ENCODE results near the gene SH3RF1.

The SH3RF1 gene

GRCh38 chr4:169246279-169246678 is 24.5 kb downstream of the SH3RF1 start:
- Histone ChIP-seq H3K27ac (ENCODE audit: insufficient read depth in 1 of 2, low read depth in 1 of 2, low read length in 2 of 2, poor library complexity in 1 of 2, severe bottlenecking in 2 of 2) (no peak overlapping the region), H3K27me3 (replicated peaks in 2 of 5; ENCODE audit: control insufficient read depth in 4 of 5, insufficient read depth in 5 of 5, low read length in 4 of 5) (no peaks in the 10 kb centered on the region), H3K4me3 (ENCODE audit: control insufficient read depth in 1 of 7, extremely low read depth in 1 of 7, insufficient read depth in 4 of 7, low read depth in 2 of 7, low read length in 6 of 7) (no peak overlapping the region), H3K4me1 (ENCODE audit: control extremely low read depth in 1 of 4, control insufficient read depth in 4 of 4, insufficient read depth in 4 of 4, low read length in 3 of 4) (peaks cover 12 to 29% (median 20%) of the 10 kb centered on the region in 4 experiments), H3K36me3 (ENCODE audit: control insufficient read depth in 4 of 4, insufficient read depth in 4 of 4, low read length in 3 of 4) (peaks cover 0 to 2% (median 0%) of the 10 kb centered on the region in 4 experiments), H3K9me3 (ENCODE audit: control extremely low read depth in 1 of 5, control insufficient read depth in 4 of 5, insufficient read depth in 2 of 5, low read depth in 1 of 5, low read length in 4 of 5) (peaks cover 0 to 3% (median 0%) of the 10 kb centered on the region in 5 experiments)
- no peak for DNase-seq
- 83% methylated on average over 1 of the region's 3 CpGs for WGBS (ENCODE audit: insufficient coverage)
- ChIA-PET POLR2A (interaction anchor here (0.6 kb wide), 1 partner anchor 16 kb away, joined by 5 read pairs; no protein-coding TSS in a partner anchor), CTCF (interaction anchor here (0.9 to 1.0 kb wide), 2 partner anchors 13 to 19 kb away, joined by 3 to 4 read pairs; no protein-coding TSS in a partner anchor)

DNA sequence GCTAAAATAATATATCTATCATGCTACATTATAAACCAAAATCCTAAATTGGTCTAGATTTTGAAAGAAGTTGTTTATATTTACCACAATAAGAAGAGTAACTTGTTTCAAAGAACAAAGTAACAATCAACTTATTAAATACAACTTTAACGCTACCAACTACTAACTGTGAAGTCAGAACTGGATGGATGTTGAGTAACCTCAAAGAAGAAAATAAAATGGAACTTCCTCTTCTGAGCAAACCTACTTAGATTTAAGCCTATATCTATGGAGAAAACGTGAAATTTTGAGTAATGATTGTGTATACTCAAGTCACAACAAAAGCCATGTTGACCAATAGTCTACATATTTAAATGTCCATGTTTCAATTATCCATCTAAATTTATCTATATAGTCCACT is 25.7 kb downstream of the SH3RF1 start:
- POLR2A ChIA-PET = no interaction called here
- WGBS (ENCODE audit: insufficient coverage) = no CpG with 5 or more reads among the region's 2 CpGs

GRCh38 chr4:169243825-169244609 is 26.7 kb downstream of the SH3RF1 start:
- Histone ChIP-seq H3K9me3 (ENCODE audit: control extremely low read depth in 1 of 5, control insufficient read depth in 4 of 5, insufficient read depth in 2 of 5, low read depth in 1 of 5, low read length in 4 of 5) (peaks cover 0 to 3% (median 0%) of the 10 kb centered on the region in 5 experiments), H3K4me1 (ENCODE audit: control extremely low read depth in 1 of 4, control insufficient read depth in 4 of 4, insufficient read depth in 4 of 4, low read length in 3 of 4) (peaks cover 6 to 17% (median 11%) of the 10 kb centered on the region in 4 experiments), H3K27me3 (replicated peaks in 2 of 5; ENCODE audit: control insufficient read depth in 4 of 5, insufficient read depth in 5 of 5, low read length in 4 of 5) (no peaks in the 10 kb centered on the region), H3K36me3 (ENCODE audit: control insufficient read depth in 4 of 4, insufficient read depth in 4 of 4, low read length in 3 of 4) (peaks cover 0 to 2% (median 0%) of the 10 kb centered on the region in 4 experiments), H3K27ac (ENCODE audit: insufficient read depth in 1 of 2, low read depth in 1 of 2, low read length in 2 of 2, poor library complexity in 1 of 2, severe bottlenecking in 2 of 2) (no peak overlapping the region), H3K4me3 (ENCODE audit: control insufficient read depth in 1 of 7, extremely low read depth in 1 of 7, insufficient read depth in 4 of 7, low read depth in 2 of 7, low read length in 6 of 7) (peak overlapping the region in 1 of 7 experiments; percentile 18)
- peak in 1 of 3 donors; percentile 36 for DNase-seq
- POLR2A ChIA-PET = interaction anchor here (0.7 kb wide), 1 partner anchor 14 kb away, joined by 5 read pairs; no protein-coding TSS in a partner anchor
- CTCF ChIA-PET = no interaction called here
- WGBS (ENCODE audit: insufficient coverage) = 43% methylated on average over 1 of the region's 2 CpGs

More for the DNA sequence above, 25.7 kb downstream of the SH3RF1 start:
- DNase-seq = peak in 2 of 3 donors; percentile 56 to 70
- peaks cover 0 to 2% (median 0%) of the 10 kb centered on the region in 4 experiments for H3K36me3 ChIP-seq (ENCODE audit: control insufficient read depth in 4 of 4, insufficient read depth in 4 of 4, low read length in 3 of 4)
- no peak overlapping the region for H3K4me3 ChIP-seq (ENCODE audit: control insufficient read depth in 1 of 7, extremely low read depth in 1 of 7, insufficient read depth in 4 of 7, low read depth in 2 of 7, low read length in 6 of 7)
- CTCF ChIA-PET = no interaction called here
- H3K27ac ChIP-seq (ENCODE audit: insufficient read depth in 1 of 2, low read depth in 1 of 2, low read length in 2 of 2, poor library complexity in 1 of 2, severe bottlenecking in 2 of 2) = no peak overlapping the region
- peaks cover 12 to 26% (median 17%) of the 10 kb centered on the region in 4 experiments for H3K4me1 ChIP-seq (ENCODE audit: control extremely low read depth in 1 of 4, control insufficient read depth in 4 of 4, insufficient read depth in 4 of 4, low read length in 3 of 4)
- H3K27me3 ChIP-seq (replicated peaks in 2 of 5; ENCODE audit: control insufficient read depth in 4 of 5, insufficient read depth in 5 of 5, low read length in 4 of 5) = no peaks in the 10 kb centered on the region
- peaks cover 0 to 3% (median 0%) of the 10 kb centered on the region in 5 experiments for H3K9me3 ChIP-seq (ENCODE audit: control extremely low read depth in 1 of 5, control insufficient read depth in 4 of 5, insufficient read depth in 2 of 5, low read depth in 1 of 5, low read length in 4 of 5)

DNA sequence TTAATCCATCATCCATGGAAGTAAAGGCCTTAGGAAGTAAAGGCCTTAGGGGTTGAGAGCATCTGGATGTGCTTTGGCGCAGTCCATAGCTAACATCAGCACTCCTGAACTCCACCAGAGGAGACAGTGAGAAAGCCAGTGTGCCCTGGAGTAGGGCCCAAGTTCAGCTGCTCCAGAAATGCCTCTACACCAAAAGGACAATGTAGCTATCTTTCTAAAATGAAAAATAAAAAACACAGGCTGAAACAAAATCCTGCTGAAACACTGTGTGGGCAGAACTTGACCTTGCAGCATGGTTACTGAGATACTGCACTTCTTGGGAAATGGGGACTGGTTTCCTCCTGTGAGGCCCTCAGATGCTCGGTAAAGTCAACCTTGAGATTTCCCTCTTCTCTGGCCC is 29.3 kb downstream of the SH3RF1 start:
- Histone ChIP-seq H3K4me1 (ENCODE audit: control extremely low read depth in 1 of 4, control insufficient read depth in 4 of 4, insufficient read depth in 4 of 4, low read length in 3 of 4) (peaks cover 6 to 20% (median 10%) of the 10 kb centered on the region in 4 experiments), H3K27ac (ENCODE audit: insufficient read depth in 1 of 2, low read depth in 1 of 2, low read length in 2 of 2, poor library complexity in 1 of 2, severe bottlenecking in 2 of 2) (no peak overlapping the region), H3K36me3 (ENCODE audit: control insufficient read depth in 4 of 4, insufficient read depth in 4 of 4, low read length in 3 of 4) (peaks cover 0 to 4% (median 1%) of the 10 kb centered on the region in 4 experiments), H3K4me3 (ENCODE audit: control insufficient read depth in 1 of 7, extremely low read depth in 1 of 7, insufficient read depth in 4 of 7, low read depth in 2 of 7, low read length in 6 of 7) (no peak overlapping the region), H3K27me3 (replicated peaks in 2 of 5; ENCODE audit: control insufficient read depth in 4 of 5, insufficient read depth in 5 of 5, low read length in 4 of 5) (no peaks in the 10 kb centered on the region), H3K9me3 (ENCODE audit: control extremely low read depth in 1 of 5, control insufficient read depth in 4 of 5, insufficient read depth in 2 of 5, low read depth in 1 of 5, low read length in 4 of 5) (peaks cover 0 to 3% (median 0%) of the 10 kb centered on the region in 5 experiments)
- 75% methylated on average over 2 of the region's 2 CpGs for WGBS (ENCODE audit: insufficient coverage)
- CTCF ChIA-PET = interaction anchor here (1.0 to 1.1 kb wide), 2 partner anchors 12 to 25 kb away, joined by 3 read pairs; no protein-coding TSS in a partner anchor
- no peak for DNase-seq
- POLR2A ChIA-PET = no interaction called here

DNA sequence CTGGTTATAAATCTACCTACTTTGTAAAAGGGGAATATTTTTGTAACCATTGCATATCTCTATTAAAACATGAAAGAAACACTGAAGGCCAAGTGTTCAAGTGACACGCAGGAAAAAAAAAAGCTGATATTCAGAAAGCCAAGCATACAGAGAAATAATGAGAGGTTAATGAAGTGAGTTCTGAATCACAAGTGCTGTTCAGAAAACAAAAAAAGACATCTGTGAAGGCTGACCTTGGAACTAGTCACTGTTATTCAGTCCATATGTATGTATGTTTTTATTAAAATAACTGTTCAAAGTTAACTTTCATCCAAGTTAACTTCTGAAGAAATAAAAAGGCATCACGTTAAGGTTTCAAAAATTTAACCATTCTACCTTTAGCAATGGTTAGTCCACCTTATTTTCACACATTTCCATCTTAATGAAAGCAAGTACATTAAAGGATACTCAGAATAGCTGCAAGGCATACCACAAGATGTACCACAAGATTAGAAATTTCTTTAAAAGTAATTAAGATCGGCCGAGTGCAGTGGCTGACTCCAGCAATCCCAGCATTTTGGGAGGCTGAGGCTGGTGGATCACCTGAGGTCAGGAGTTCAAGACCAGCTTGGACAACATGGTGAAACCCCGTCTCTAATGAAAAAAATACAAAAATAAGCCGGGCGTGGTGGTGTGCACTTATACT is 31.4 kb downstream of the SH3RF1 start:
- peaks cover 5 to 27% (median 13%) of the 10 kb centered on the region in 4 experiments for H3K4me1 ChIP-seq (ENCODE audit: control extremely low read depth in 1 of 4, control insufficient read depth in 4 of 4, insufficient read depth in 4 of 4, low read length in 3 of 4)
- H3K4me3 ChIP-seq (ENCODE audit: control insufficient read depth in 1 of 7, extremely low read depth in 1 of 7, insufficient read depth in 4 of 7, low read depth in 2 of 7, low read length in 6 of 7) = no peak overlapping the region
- DNase-seq = no peak
- no peaks in the 10 kb centered on the region for H3K27me3 ChIP-seq (replicated peaks in 2 of 5; ENCODE audit: control insufficient read depth in 4 of 5, insufficient read depth in 5 of 5, low read length in 4 of 5)
- H3K9me3 ChIP-seq (ENCODE audit: control extremely low read depth in 1 of 5, control insufficient read depth in 4 of 5, insufficient read depth in 2 of 5, low read depth in 1 of 5, low read length in 4 of 5) = peaks cover 0 to 3% (median 0%) of the 10 kb centered on the region in 5 experiments
- peaks cover 0 to 4% (median 1%) of the 10 kb centered on the region in 4 experiments for H3K36me3 ChIP-seq (ENCODE audit: control insufficient read depth in 4 of 4, insufficient read depth in 4 of 4, low read length in 3 of 4)
- H3K27ac ChIP-seq (ENCODE audit: insufficient read depth in 1 of 2, low read depth in 1 of 2, low read length in 2 of 2, poor library complexity in 1 of 2, severe bottlenecking in 2 of 2) = no peak overlapping the region
- POLR2A ChIA-PET = interaction anchor here (0.9 kb wide), 1 partner anchor 16 kb away, joined by 3 read pairs; no protein-coding TSS in a partner anchor
- 79% methylated on average over 4 of the region's 7 CpGs for WGBS (ENCODE audit: insufficient coverage)
- CTCF ChIA-PET = interaction anchor here (1.0 to 1.8 kb wide), 2 partner anchors 15 to 87 kb away, joined by 3 to 4 read pairs; no protein-coding TSS in a partner anchor

- 100% methylated on average over 1 of the region's 1 CpG for WGBS (ENCODE audit: insufficient coverage)
- Histone ChIP-seq H3K4me1 (ENCODE audit: control extremely low read depth in 1 of 4, control insufficient read depth in 4 of 4, insufficient read depth in 4 of 4, low read length in 3 of 4) (peaks cover 2 to 30% (median 16%) of the 10 kb centered on the region in 4 experiments), H3K27ac (ENCODE audit: insufficient read depth in 1 of 2, low read depth in 1 of 2, low read length in 2 of 2, poor library complexity in 1 of 2, severe bottlenecking in 2 of 2) (no peak overlapping the region), H3K36me3 (ENCODE audit: control insufficient read depth in 4 of 4, insufficient read depth in 4 of 4, low read length in 3 of 4) (peaks cover 0 to 4% (median 1%) of the 10 kb centered on the region in 4 experiments), H3K4me3 (ENCODE audit: control insufficient read depth in 1 of 7, extremely low read depth in 1 of 7, insufficient read depth in 4 of 7, low read depth in 2 of 7, low read length in 6 of 7) (no peak overlapping the region), H3K9me3 (ENCODE audit: control extremely low read depth in 1 of 5, control insufficient read depth in 4 of 5, insufficient read depth in 2 of 5, low read depth in 1 of 5, low read length in 4 of 5) (peaks cover 0 to 3% (median 0%) of the 10 kb centered on the region in 5 experiments), H3K27me3 (replicated peaks in 2 of 5; ENCODE audit: control insufficient read depth in 4 of 5, insufficient read depth in 5 of 5, low read length in 4 of 5) (no peaks in the 10 kb centered on the region)
- CTCF ChIA-PET = interaction anchor here (0.8 to 1.8 kb wide), 5 partner anchors 12 to 86 kb away, joined by 3 to 5 read pairs (median 4); no protein-coding TSS in a partner anchor
- peak in 2 of 3 donors; percentile 49 to 60 for DNase-seq
- POLR2A ChIA-PET = no interaction called here
Observed at GRCh38 chr4:169238445-169238844, 32.3 kb downstream of the SH3RF1 start.

Data from common myeloid progenitor, CD34-positive (primary cell).